SKM-1 (cell line): ENCODE results near the gene PNCK.

Experiments
- DNase-seq: peaks from one replicate; lab custom pipeline; 2025; ENCODE audit not compliant: unreplicated experiment; lab: John Stamatoyannopoulos, UW

The PNCK gene

GRCh38 chrX:153628665-153629064, 44.9 kb downstream of the PNCK start:
- DNase-seq = no peak

- DNase-seq = no peak
Measured at GRCh38 chrX:153628129-153628528, 45.5 kb downstream of the PNCK start.

GRCh38 chrX:153627675-153628111, 45.9 kb downstream of the PNCK start:
- no peak for DNase-seq

GRCh38 chrX:153626863-153627674, 46.5 kb downstream of the PNCK start:
- no peak for DNase-seq

GRCh38 chrX:153626025-153626633, 47.5 kb downstream of the PNCK start:
- DNase-seq = no peak

- no peak for DNase-seq
Measured at GRCh38 chrX:153625271-153626024, 48.2 kb downstream of the PNCK start.

GRCh38 chrX:153624196-153625091, 49.2 kb downstream of the PNCK start:
- no peak for DNase-seq

- DNase-seq = no peak
Measured at GRCh38 chrX:153623310-153624029, 50.1 kb downstream of the PNCK start.

GRCh38 chrX:153622661-153623309, 50.8 kb downstream of the PNCK start:
- DNase-seq = no peak

- no peak for DNase-seq
Measured at GRCh38 chrX:153621949-153622598, 51.5 kb downstream of the PNCK start.

GRCh38 chrX:153620576-153620975, 53.0 kb downstream of the PNCK start:
- DNase-seq = no peak
